SK-N-SH (cell line): Measurements from ENCODE around the gene NTNG2. TPM values are rescaled to one million over a fixed set of nuclear protein-coding genes. Genes with fewer than 3 reads are reported as not detected.

Source experiments
- CTCF ChIA-PET: fragments of 300-600, 350-600 bp; formaldehyde crosslinking; extraction: SDS; loops from one replicate; lab custom pipeline; 2021; lab: Yijun Ruan, JAX
- POLR2A ChIA-PET: fragments of 350-600 bp; sonication (Branson Sonifier 250); formaldehyde crosslinking; extraction: SDS; loops from one replicate; lab custom pipeline; 2020; ENCODE audit warnings: antibody characterized with exemption, inconsistent platforms; lab: Yijun Ruan, JAX
- DNase-seq: peaks from one replicate; pipeline ENCODE4 v3.0.0; 2012
- H2AFZ ChIP-seq: fragments of 200-600 bp; sonication (generic); 2 replicates; pipeline ENCODE4 v1.8.1; 2016; ENCODE audit warnings: antibody characterized with exemption, mild to moderate bottlenecking, low read depth
- H3F3A ChIP-seq: fragments of 200-600 bp; sonication (generic); replicated peaks from 2 replicates; pipeline ENCODE3; 2016; ENCODE audit warnings: antibody characterized with exemption, mild to moderate bottlenecking; ENCODE audit not compliant: insufficient read depth
- H3K27ac ChIP-seq, 2 experiments: fragments of 200-500 bp in 1 of 2; fragments of 200-600 bp in 1 of 2; sonication (Bioruptor generic) in 1 of 2; sonication (generic), shearing (Covaris generic) in 1 of 2; 2 replicates each; pipeline versions ENCODE4 v1.5.1 to v1.6.1; 2014 to 2016; ENCODE audit warnings: low read depth in 2 of 2, inconsistent platforms in 1 of 2, low read length in 1 of 2, mild to moderate bottlenecking in 1 of 2, mixed read lengths in 1 of 2
- H3K27me3 ChIP-seq: fragments of 200-600 bp; sonication (generic), shearing (Covaris generic); 2 replicates; pipeline ENCODE4 v1.6.1; 2016; ENCODE audit warnings: mixed run types; ENCODE audit not compliant: insufficient read depth
- H3K36me3 ChIP-seq, 2 experiments: fragments of 200-500 bp in 1 of 2; fragments of 200-600 bp in 1 of 2; sonication (Bioruptor generic) in 1 of 2; sonication (generic) in 1 of 2; replicated peaks in 1 of 2; 2 replicates each; pipeline versions ENCODE3 to v1.5.1; 2014 to 2016; ENCODE audit warnings: low read length in 1 of 2, mild to moderate bottlenecking in 1 of 2; ENCODE audit not compliant: insufficient read depth in 2 of 2, control insufficient read depth in 1 of 2
- H3K4me1 ChIP-seq, 2 experiments: fragments of 200-500 bp in 1 of 2; fragments of 200-600 bp in 1 of 2; sonication (Bioruptor generic) in 1 of 2; sonication (generic), shearing (Covaris generic) in 1 of 2; 2 replicates each; pipeline versions ENCODE4 v1.5.1 to v1.6.1; 2014 to 2016; ENCODE audit warnings: low read depth in 1 of 2, low read length in 1 of 2, mixed run types in 1 of 2; ENCODE audit not compliant: insufficient read depth in 2 of 2, control insufficient read depth in 1 of 2
- H3K4me2 ChIP-seq: fragments of 200-600 bp; sonication (generic), shearing (Covaris generic); 2 replicates; pipeline ENCODE4 v1.6.1; 2017; ENCODE audit warnings: mixed run types
- H3K4me3 ChIP-seq, 2 experiments: fragments of 200-500 bp in 1 of 2; fragments of 200-600 bp in 1 of 2; sonication (Bioruptor generic) in 1 of 2; sonication (generic), shearing (Covaris generic) in 1 of 2; 2 replicates each; pipeline versions ENCODE4 v1.5.1 to v1.8.1; 2014 to 2016; ENCODE audit warnings: low read depth in 2 of 2, inconsistent platforms in 1 of 2, low read length in 1 of 2, mild to moderate bottlenecking in 1 of 2, mixed read lengths in 1 of 2, moderate library complexity in 1 of 2
- H3K79me2 ChIP-seq: fragments of 200-600 bp; sonication (generic); 2 replicates; pipeline ENCODE4 v1.8.1; 2017; ENCODE audit warnings: mild to moderate bottlenecking; ENCODE audit not compliant: insufficient read depth
- H3K9ac ChIP-seq: fragments of 200-600 bp; sonication (generic); 2 replicates; pipeline ENCODE4 v1.6.1; 2017; ENCODE audit warnings: mixed run types
- H3K9me2 ChIP-seq: fragments of 200-600 bp; sonication (generic); 2 replicates; pipeline ENCODE4 v1.6.1; 2017; ENCODE audit warnings: mixed run types
- H3K9me3 ChIP-seq: fragments of 200-600 bp; sonication (generic); 2 replicates; pipeline ENCODE4 v1.6.1; 2017; ENCODE audit warnings: mixed run types, mild to moderate bottlenecking, moderate library complexity
- H4K20me1 ChIP-seq: fragments of 200-600 bp; sonication (generic); 2 replicates; pipeline ENCODE4 v1.6.1; 2017; ENCODE audit warnings: mild to moderate bottlenecking, mixed run types; ENCODE audit not compliant: insufficient read depth
- ELF1 ChIP-seq: IDR thresholded peaks from 2 replicates; pipeline ENCODE4 v1.4.0; 2012
- EP300 ChIP-seq, 2 experiments: IDR thresholded peaks; 2 replicates each; pipeline versions ENCODE4 v1.4.0 to v1.6.1; 2012; ENCODE audit warnings: borderline replicate concordance in 1 of 2, low read depth in 1 of 2, low read length in 1 of 2
- EZH2phosphoT487 ChIP-seq: fragments of 200-600 bp; sonication (generic); IDR thresholded peaks from 2 replicates; pipeline ENCODE4 v1.6.1; 2017; ENCODE audit warnings: low read depth, mixed run types, mild to moderate bottlenecking, antibody characterized with exemption, moderate library complexity, borderline replicate concordance
- FOXJ3 ChIP-seq: sonication (generic); formaldehyde crosslinking; IDR thresholded peaks from 2 replicates; pipeline ENCODE4 v1.5.1; 2020; ENCODE audit warnings: mild to moderate bottlenecking, missing genetic modification reagents
- FOXM1 ChIP-seq: IDR thresholded peaks from 2 replicates; pipeline ENCODE4 v1.4.0; 2012; ENCODE audit warnings: low read depth, mild to moderate bottlenecking
- GABPA ChIP-seq: IDR thresholded peaks from 2 replicates; pipeline ENCODE4 v1.4.0; 2012; ENCODE audit warnings: low read depth, mild to moderate bottlenecking
- GATA2 ChIP-seq: sonication (generic); formaldehyde crosslinking; IDR thresholded peaks from 2 replicates; pipeline ENCODE4 v1.5.0; 2020; ENCODE audit warnings: mild to moderate bottlenecking, missing genetic modification reagents
- MAX ChIP-seq: IDR thresholded peaks from 2 replicates; pipeline ENCODE4 v1.4.0; 2012; ENCODE audit warnings: low read depth
- MXI1 ChIP-seq: IDR thresholded peaks from 2 replicates; pipeline ENCODE4 v1.6.1; 2012; ENCODE audit warnings: mild to moderate bottlenecking, low read depth, low read length, improper control_type of control experiment
- NRF1 ChIP-seq: IDR thresholded peaks from 2 replicates; pipeline ENCODE4 v1.6.1; 2012; ENCODE audit warnings: low read depth, mild to moderate bottlenecking, low read length
- POLR2AphosphoS5 ChIP-seq: IDR thresholded peaks from 2 replicates; pipeline ENCODE4 v1.6.1; 2012; ENCODE audit warnings: low read depth, low read length
- RAD21 ChIP-seq: IDR thresholded peaks from 2 replicates; pipeline ENCODE4 v1.6.1; 2012; ENCODE audit warnings: mild to moderate bottlenecking, low read length
- RCOR1 ChIP-seq: fragments of 150-350 bp; IDR thresholded peaks from 2 replicates; pipeline ENCODE4 v1.6.1; 2017; ENCODE audit warnings: antibody characterized with exemption, low read length
- RXRA ChIP-seq: IDR thresholded peaks from 2 replicates; pipeline ENCODE4 v1.4.0; 2012; ENCODE audit warnings: low read depth, mild to moderate bottlenecking, borderline replicate concordance
- SMC3 ChIP-seq: IDR thresholded peaks from 2 replicates; pipeline ENCODE4 v1.6.1; 2012; ENCODE audit warnings: low read depth, low read length, improper control_type of control experiment
- TAF1 ChIP-seq: IDR thresholded peaks from 2 replicates; pipeline ENCODE4 v1.6.1; 2012; ENCODE audit warnings: low read depth, mild to moderate bottlenecking, low read length, moderate library complexity, borderline replicate concordance
- TEAD4 ChIP-seq: IDR thresholded peaks from 2 replicates; pipeline ENCODE4 v1.4.0; 2012; ENCODE audit warnings: mild to moderate bottlenecking, borderline replicate concordance; ENCODE audit not compliant: insufficient read depth
- WGBS: methylation state at CpG from one replicate; pipeline ENCODE4 v1.1.6; 2017; ENCODE audit warnings: low lambda C conversion rate; 5-methylcytosine and 5-hydroxymethylcytosine counted together
- polyA plus RNA-seq, 3 experiments: library from polyadenylated mRNA; depleted of rRNA; stranded (reverse); fragments of >200 nt; gene quantifications; 2 replicates each; pipeline ENCODE4 v1.2.3, GENCODE V29; 2012
- TF ChIP-seq, protein P1 (sequence below): fragments of 150-350 bp; IDR thresholded peaks from 2 replicates; pipeline ENCODE4 v1.6.1; 2017; ENCODE audit warnings: antibody characterized with exemption, low read length, low read depth, borderline replicate concordance
- TF ChIP-seq, protein P2 (sequence below): IDR thresholded peaks from 2 replicates; pipeline ENCODE4 v1.6.1; 2012; ENCODE audit warnings: mild to moderate bottlenecking, low read depth, low read length, moderate library complexity
- TF ChIP-seq, protein P3 (sequence below): fragments of 200-600 bp; sonication (generic); IDR thresholded peaks from 2 replicates; pipeline ENCODE4 v1.6.1; 2017; ENCODE audit warnings: antibody characterized with exemption, mild to moderate bottlenecking, moderate library complexity

Gene NTNG2
- polyA plus RNA-seq, 1 of the 3 experiments (the other 2 are of a cell fraction) = 6.1 TPM

DNA sequence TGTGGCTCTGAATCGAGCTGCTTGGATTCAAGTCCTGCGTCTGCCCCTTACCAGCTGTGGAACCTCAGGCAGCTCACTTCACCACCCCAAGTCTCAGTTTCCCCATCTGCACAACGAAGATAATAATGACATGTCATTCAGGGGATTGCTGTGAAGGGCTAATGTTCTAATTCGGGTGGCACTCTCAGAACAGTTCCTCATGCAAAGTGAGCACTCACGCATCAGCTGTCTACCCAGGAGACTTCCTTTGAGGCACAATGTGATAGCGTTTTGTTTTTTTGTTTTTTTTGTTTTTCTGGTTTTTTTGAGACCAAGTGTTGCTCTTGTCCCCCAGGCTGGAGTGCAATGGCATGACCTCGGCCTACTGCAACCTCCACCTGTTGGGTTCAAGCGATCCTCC lies 56.4 kb downstream of the NTNG2 start:
- H3F3A ChIP-seq = no peaks in the 10 kb centered on the region
- no peaks in the 10 kb centered on the region for H3K79me2 ChIP-seq
- H3K4me2 ChIP-seq = no peak overlapping the region
- no peaks in the 10 kb centered on the region for H3K27me3 ChIP-seq
- H3K4me1 ChIP-seq = peaks cover 6 to 18% of the 10 kb centered on the region in 2 experiments; a peak in 1 of 4 replicates
- H3K4me3 ChIP-seq = no peak overlapping the region
- H2AFZ ChIP-seq = no peak overlapping the region
- peaks cover 5% of the 10 kb centered on the region; the same call in 1 of the 2 replicates for H4K20me1 ChIP-seq
- no peaks in the 10 kb centered on the region for H3K9me2 ChIP-seq
- no peak for DNase-seq
- WGBS = 75% methylated on average over 7 of the region's 8 CpGs
- H3K27ac ChIP-seq = no peak overlapping the region
- ChIA-PET POLR2A (no interaction called here), CTCF (interaction anchor here (1.0 to 1.9 kb wide), 4 partner anchors 18 to 55 kb away, joined by 3 to 9 read pairs (median 4); no protein-coding TSS in a partner anchor)
- TF ChIP-seq, protein P1, sequence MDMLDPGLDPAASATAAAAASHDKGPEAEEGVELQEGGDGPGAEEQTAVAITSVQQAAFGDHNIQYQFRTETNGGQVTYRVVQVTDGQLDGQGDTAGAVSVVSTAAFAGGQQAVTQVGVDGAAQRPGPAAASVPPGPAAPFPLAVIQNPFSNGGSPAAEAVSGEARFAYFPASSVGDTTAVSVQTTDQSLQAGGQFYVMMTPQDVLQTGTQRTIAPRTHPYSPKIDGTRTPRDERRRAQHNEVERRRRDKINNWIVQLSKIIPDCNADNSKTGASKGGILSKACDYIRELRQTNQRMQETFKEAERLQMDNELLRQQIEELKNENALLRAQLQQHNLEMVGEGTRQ = no peak
- TF ChIP-seq GATA2 (CRISPR knock-in tag) (no peak), EP300 (IDR thresholded peaks at IDR 0.05; ENCODE audit: borderline replicate concordance in 1 of 2, low read depth in 1 of 2, low read length in 1 of 2) (no peak), NRF1 (no peak), MAX (no peak), EZH2phosphoT487 (no peak), GABPA (no peak), TAF1 (no peak), SMC3 (no peak), FOXJ3 (CRISPR knock-in tag) (no peak), RCOR1 (no peak), RXRA (no peak), FOXM1 (no peak), MXI1 (no peak), POLR2AphosphoS5 (no peak), RAD21 (no peak), ELF1 (no peak), TEAD4 (no peak)
- TF ChIP-seq, protein P2, sequence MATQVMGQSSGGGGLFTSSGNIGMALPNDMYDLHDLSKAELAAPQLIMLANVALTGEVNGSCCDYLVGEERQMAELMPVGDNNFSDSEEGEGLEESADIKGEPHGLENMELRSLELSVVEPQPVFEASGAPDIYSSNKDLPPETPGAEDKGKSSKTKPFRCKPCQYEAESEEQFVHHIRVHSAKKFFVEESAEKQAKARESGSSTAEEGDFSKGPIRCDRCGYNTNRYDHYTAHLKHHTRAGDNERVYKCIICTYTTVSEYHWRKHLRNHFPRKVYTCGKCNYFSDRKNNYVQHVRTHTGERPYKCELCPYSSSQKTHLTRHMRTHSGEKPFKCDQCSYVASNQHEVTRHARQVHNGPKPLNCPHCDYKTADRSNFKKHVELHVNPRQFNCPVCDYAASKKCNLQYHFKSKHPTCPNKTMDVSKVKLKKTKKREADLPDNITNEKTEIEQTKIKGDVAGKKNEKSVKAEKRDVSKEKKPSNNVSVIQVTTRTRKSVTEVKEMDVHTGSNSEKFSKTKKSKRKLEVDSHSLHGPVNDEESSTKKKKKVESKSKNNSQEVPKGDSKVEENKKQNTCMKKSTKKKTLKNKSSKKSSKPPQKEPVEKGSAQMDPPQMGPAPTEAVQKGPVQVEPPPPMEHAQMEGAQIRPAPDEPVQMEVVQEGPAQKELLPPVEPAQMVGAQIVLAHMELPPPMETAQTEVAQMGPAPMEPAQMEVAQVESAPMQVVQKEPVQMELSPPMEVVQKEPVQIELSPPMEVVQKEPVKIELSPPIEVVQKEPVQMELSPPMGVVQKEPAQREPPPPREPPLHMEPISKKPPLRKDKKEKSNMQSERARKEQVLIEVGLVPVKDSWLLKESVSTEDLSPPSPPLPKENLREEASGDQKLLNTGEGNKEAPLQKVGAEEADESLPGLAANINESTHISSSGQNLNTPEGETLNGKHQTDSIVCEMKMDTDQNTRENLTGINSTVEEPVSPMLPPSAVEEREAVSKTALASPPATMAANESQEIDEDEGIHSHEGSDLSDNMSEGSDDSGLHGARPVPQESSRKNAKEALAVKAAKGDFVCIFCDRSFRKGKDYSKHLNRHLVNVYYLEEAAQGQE = no peak
- TF ChIP-seq, protein P3, sequence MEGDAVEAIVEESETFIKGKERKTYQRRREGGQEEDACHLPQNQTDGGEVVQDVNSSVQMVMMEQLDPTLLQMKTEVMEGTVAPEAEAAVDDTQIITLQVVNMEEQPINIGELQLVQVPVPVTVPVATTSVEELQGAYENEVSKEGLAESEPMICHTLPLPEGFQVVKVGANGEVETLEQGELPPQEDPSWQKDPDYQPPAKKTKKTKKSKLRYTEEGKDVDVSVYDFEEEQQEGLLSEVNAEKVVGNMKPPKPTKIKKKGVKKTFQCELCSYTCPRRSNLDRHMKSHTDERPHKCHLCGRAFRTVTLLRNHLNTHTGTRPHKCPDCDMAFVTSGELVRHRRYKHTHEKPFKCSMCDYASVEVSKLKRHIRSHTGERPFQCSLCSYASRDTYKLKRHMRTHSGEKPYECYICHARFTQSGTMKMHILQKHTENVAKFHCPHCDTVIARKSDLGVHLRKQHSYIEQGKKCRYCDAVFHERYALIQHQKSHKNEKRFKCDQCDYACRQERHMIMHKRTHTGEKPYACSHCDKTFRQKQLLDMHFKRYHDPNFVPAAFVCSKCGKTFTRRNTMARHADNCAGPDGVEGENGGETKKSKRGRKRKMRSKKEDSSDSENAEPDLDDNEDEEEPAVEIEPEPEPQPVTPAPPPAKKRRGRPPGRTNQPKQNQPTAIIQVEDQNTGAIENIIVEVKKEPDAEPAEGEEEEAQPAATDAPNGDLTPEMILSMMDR = no peak
- no peaks in the 10 kb centered on the region for H3K9me3 ChIP-seq
- no peaks in the 10 kb centered on the region for H3K36me3 ChIP-seq
- H3K9ac ChIP-seq = no peak overlapping the region
